ENCODE data around the gene PAIP2B. TPM values are rescaled to one million over a fixed set of nuclear protein-coding genes. Genes with fewer than 3 reads are reported as not detected.

Gene PAIP2B
- total and polyA plus RNA-seq, 2 of the 13 experiments (the other 11 are each of a cell fraction or from before 2014, with no cell fraction given) = 0.16 to 0.29 TPM

DNA sequence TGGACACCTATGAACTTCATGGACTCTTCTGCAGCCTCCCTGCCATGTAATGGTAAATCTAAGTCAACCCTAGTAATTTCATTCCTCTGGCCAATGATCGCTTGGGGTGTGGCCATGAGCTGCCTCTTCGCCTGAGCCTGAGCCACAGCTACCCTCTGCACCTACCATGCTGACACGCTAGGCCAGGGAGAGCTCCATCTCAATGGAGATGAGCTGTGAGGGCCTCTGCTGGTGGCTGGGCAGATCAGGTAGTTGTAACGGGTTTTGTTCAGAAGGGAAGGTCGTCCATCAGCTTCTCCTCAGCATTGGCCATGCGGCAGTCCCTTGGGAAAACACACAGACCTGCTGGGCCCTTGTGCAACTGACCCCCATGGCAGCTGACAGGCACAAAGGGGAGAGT is 72.1 kb downstream of the PAIP2B start (continued):
- TF ChIP-seq, protein P1, sequence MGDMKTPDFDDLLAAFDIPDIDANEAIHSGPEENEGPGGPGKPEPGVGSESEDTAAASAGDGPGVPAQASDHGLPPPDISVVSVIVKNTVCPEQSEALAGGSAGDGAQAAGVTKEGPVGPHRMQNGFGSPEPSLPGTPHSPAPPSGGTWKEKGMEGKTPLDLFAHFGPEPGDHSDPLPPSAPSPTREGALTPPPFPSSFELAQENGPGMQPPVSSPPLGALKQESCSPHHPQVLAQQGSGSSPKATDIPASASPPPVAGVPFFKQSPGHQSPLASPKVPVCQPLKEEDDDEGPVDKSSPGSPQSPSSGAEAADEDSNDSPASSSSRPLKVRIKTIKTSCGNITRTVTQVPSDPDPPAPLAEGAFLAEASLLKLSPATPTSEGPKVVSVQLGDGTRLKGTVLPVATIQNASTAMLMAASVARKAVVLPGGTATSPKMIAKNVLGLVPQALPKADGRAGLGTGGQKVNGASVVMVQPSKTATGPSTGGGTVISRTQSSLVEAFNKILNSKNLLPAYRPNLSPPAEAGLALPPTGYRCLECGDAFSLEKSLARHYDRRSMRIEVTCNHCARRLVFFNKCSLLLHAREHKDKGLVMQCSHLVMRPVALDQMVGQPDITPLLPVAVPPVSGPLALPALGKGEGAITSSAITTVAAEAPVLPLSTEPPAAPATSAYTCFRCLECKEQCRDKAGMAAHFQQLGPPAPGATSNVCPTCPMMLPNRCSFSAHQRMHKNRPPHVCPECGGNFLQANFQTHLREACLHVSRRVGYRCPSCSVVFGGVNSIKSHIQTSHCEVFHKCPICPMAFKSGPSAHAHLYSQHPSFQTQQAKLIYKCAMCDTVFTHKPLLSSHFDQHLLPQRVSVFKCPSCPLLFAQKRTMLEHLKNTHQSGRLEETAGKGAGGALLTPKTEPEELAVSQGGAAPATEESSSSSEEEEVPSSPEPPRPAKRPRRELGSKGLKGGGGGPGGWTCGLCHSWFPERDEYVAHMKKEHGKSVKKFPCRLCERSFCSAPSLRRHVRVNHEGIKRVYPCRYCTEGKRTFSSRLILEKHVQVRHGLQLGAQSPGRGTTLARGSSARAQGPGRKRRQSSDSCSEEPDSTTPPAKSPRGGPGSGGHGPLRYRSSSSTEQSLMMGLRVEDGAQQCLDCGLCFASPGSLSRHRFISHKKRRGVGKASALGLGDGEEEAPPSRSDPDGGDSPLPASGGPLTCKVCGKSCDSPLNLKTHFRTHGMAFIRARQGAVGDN (CRISPR knock-in tag; IDR thresholded peaks at IDR 0.05) = peak; percentile 48
- TF ChIP-seq GATAD1 (CRISPR knock-in tag; IDR thresholded peaks at IDR 0.05) = 0 out of 2 replicates have a peak, but pooled peaks have one; percentile 27
- TF ChIP-seq, protein P2, sequence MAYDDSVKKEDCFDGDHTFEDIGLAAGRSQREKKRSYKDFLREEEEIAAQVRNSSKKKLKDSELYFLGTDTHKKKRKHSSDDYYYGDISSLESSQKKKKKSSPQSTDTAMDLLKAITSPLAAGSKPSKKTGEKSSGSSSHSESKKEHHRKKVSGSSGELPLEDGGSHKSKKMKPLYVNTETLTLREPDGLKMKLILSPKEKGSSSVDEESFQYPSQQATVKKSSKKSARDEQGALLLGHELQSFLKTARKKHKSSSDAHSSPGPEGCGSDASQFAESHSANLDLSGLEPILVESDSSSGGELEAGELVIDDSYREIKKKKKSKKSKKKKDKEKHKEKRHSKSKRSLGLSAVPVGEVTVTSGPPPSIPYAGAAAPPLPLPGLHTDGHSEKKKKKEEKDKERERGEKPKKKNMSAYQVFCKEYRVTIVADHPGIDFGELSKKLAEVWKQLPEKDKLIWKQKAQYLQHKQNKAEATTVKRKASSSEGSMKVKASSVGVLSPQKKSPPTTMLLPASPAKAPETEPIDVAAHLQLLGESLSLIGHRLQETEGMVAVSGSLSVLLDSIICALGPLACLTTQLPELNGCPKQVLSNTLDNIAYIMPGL (CRISPR knock-in tag; IDR thresholded peaks at IDR 0.05; ENCODE audit: borderline replicate concordance in 1 of 2, low read depth in 1 of 2) = peak; percentile 44 to 56; a peak in 1 of 4 replicates
- TF ChIP-seq SAP130 (CRISPR knock-in tag; IDR thresholded peaks at IDR 0.05; ENCODE audit: low read depth) = 0 out of 2 replicates have a peak, but pooled peaks have one; percentile 25
- peak; percentile 60; the same call in 1 of the 2 replicates for TF ChIP-seq ZFX (CRISPR knock-in tag; IDR thresholded peaks at IDR 0.05; ENCODE audit: low read depth)
- TF ChIP-seq NPAS2 (CRISPR knock-in tag; IDR thresholded peaks at IDR 0.05; ENCODE audit: borderline replicate concordance) = 0 out of 2 replicates have a peak, but pooled peaks have one; percentile 46
- TF ChIP-seq HMG20A (CRISPR knock-in tag; IDR thresholded peaks at IDR 0.05; ENCODE audit: borderline replicate concordance) = no peak
- TF ChIP-seq, protein P3, sequence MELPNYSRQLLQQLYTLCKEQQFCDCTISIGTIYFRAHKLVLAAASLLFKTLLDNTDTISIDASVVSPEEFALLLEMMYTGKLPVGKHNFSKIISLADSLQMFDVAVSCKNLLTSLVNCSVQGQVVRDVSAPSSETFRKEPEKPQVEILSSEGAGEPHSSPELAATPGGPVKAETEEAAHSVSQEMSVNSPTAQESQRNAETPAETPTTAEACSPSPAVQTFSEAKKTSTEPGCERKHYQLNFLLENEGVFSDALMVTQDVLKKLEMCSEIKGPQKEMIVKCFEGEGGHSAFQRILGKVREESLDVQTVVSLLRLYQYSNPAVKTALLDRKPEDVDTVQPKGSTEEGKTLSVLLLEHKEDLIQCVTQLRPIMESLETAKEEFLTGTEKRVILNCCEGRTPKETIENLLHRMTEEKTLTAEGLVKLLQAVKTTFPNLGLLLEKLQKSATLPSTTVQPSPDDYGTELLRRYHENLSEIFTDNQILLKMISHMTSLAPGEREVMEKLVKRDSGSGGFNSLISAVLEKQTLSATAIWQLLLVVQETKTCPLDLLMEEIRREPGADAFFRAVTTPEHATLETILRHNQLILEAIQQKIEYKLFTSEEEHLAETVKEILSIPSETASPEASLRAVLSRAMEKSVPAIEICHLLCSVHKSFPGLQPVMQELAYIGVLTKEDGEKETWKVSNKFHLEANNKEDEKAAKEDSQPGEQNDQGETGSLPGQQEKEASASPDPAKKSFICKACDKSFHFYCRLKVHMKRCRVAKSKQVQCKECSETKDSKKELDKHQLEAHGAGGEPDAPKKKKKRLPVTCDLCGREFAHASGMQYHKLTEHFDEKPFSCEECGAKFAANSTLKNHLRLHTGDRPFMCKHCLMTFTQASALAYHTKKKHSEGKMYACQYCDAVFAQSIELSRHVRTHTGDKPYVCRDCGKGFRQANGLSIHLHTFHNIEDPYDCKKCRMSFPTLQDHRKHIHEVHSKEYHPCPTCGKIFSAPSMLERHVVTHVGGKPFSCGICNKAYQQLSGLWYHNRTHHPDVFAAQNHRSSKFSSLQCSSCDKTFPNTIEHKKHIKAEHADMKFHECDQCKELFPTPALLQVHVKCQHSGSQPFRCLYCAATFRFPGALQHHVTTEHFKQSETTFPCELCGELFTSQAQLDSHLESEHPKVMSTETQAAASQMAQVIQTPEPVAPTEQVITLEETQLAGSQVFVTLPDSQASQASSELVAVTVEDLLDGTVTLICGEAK (IDR thresholded peaks at IDR 0.05) = no peak
- TF ChIP-seq, protein P3 (CRISPR knock-in tag; IDR thresholded peaks at IDR 0.05) = no peak
- 0 out of 2 replicates have a peak, but pooled peaks have one; percentile 23 for TF ChIP-seq HIVEP1 (CRISPR knock-in tag; IDR thresholded peaks at IDR 0.05)
- TF ChIP-seq NONO (IDR thresholded peaks at IDR 0.05) = no peak
- 0 out of 2 replicates have a peak, but pooled peaks have one; percentile 57 for TF ChIP-seq NONO (CRISPR knock-in tag; conservative IDR thresholded peaks at IDR 0.05)
- peak; percentile 67; the same call in 1 of the 2 replicates for TF ChIP-seq ZNF644 (CRISPR knock-in tag; IDR thresholded peaks at IDR 0.05; ENCODE audit: low read depth)
- TF ChIP-seq DNMT1 (CRISPR knock-in tag; IDR thresholded peaks at IDR 0.05) = no peak
- TF ChIP-seq ZNF614 (CRISPR knock-in tag; IDR thresholded peaks at IDR 0.05; ENCODE audit: borderline replicate concordance) = peak; percentile 43; the same call in 1 of the 2 replicates
